GM19023 (cell line): ENCODE data around the gene STX2.
A peak's percentile ranks its signal among the peaks of the same experiment; 100 is the strongest.
"Not testable (repeated sequence)": the region's sequence is repeated elsewhere in the genome, so short reads cannot be mapped to it uniquely, and the experiment has no call there.

Experiments used
- ATAC-seq: cut with Tn5 transposase; IDR thresholded peaks from one replicate; pipeline ENCODE4 v1.9.1; 2021; ENCODE audit warnings: mild to moderate bottlenecking, moderate library complexity; ENCODE audit not compliant: unreplicated experiment

The STX2 gene

DNA sequence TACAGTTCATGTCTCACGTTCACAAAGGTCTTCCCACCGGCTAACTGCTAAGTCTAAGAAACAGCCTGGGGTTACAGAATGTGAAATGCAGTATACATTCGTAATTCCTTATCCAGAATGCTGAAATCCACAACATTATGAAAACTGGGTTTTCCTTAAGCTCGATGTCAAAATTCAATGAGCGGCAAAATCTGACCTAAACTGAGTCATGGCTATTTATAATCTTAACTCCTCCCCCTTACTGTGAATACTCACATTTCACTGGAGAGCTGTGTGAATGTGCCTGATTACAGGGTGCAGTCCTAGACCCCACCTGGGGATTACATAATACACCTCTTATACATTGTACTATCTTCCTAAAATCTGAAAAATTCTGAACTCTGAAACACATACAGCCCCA, 35.3 kb downstream of the STX2 start:
- no peak for ATAC-seq

DNA sequence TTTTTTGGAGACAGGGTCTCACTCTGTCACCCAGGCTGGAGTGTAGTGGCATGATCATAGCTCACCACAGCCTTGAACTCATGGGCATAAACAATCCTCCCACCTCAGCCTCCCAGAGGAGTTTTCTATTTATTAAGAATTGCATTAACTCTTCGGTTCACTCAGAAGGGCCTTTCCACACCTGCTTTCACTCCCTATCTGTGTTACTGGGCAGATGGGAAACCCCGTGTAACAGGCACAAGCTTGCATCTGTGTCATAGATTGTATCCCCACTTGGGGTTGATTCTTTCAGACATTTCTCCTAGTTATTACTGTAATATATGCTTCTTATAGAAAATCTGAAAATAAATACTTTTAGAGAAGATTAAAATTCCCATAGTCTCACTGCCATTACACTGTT, 38.7 kb downstream of the STX2 start:
- ATAC-seq, result no peak

DNA sequence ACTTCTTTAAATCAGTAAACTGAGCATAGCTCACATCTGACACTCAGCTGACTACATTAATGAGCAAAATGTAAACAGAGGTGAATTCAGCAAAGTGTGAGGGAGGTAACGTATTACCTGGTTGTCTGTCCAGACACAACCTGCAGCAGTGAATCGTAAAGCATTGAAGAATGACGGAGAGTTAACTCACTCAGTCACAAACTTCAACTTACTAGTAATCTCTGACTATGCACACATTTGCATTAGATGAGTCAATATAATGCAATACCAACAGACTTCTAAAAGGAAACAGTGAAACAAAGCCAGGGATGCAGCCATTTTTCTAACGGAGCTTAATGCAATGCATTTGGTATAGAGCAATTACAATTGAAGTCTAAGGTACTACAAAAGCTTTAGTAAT, 40.0 kb downstream of the STX2 start:
- no peak for ATAC-seq

DNA sequence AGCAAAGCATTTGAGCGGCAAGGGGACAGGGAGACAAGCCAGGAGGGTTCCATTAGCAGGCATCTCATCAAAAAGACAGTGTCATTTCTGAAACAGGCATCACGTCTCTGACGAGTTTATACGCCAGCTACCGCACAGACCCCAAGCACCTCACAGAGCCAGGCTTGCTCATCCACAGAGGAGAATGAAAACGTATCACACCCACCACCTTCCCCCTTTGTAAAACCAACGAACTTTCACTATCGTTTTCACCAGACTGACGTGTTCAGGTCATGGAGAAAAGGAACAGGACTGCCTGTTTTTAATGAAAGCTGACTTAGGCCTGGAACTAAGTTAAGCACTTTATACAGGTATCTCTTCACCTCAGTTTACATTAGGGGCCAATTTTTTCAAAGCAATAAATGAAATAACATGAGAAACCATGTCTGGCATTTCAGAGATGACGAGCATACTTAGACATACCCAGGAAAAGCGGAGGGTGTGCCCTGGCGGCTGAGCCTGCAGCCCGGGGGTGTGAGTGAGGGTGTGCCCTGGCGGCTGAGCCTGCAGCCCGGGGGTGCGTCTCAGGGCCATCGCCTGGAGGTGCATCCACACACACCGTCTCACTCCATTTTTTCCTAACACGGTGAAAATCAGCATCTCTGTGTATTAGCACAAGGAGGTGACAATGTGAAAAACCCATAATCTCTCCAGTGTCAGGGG, 41.9 kb downstream of the STX2 start:
- ATAC-seq, result peak; percentile 62

DNA sequence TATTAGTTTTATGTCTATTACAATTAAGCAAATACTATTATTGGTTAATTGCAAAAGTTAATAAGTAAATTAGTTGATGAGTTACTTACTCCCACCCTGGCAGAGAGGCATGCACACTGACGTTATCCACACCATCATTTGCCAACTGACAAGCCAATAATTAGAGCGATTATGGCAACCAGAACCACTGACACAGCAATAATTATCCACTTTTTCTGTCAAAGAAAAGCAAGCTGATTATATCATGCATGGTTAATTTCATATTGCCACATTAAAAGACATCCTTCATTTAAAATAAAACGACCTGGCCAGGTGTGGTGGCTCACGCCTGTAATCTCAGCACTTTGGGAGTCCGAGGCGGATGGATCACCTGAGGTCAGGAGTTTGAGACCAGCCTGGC, 43.1 kb downstream of the STX2 start:
- ATAC-seq, result no peak

DNA sequence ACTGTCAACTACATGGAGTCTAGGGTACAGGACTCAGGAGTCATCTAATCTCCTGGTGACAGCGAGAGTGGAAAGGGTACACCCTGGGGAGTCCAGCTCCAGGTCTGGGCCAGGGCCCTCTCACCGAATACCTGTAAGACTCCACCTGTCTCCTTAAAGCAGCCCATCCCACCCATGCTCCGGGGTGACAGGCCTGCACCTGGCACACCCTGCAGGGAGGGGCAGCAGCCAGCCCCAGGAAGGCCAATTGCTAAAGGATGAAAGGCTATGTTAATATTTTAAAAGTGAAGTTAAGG, 45.5 kb downstream of the STX2 start:
- no peak for ATAC-seq

DNA sequence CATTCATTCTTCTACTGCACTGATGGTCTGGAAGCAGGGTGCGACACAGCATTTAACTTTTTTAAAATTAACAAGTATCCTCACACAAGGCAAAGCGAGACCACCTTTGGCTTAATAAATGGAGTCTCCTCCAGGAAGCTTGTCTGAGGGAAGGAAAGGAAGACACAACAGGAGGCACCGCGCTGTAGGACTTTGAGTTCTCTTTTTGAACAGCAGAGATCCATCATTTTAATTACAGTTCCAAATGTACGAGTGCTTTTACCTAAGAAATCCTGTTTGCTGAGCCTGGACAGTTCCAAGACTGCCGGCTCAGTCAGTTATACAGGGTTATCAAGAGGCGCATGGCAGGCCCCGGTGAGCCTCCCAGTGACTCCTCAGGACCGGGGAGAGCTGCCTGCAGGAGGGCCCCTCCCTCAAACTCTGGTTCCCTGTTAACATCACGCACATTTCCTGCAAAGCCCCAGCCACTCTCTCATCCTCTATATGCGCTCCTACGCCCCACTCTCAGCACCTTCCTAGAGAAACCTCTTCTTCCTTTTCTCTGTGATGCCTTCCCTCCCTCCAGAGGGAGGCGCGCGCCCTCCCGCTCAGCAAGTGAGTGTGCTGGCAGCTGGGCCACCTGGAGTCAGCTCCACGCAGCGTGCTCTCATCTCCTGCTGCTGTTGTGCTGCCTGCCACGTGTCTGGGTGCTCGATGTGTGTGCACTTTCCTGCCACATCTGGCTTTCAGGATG, 46.1 kb downstream of the STX2 start:
- ATAC-seq, result no peak

DNA sequence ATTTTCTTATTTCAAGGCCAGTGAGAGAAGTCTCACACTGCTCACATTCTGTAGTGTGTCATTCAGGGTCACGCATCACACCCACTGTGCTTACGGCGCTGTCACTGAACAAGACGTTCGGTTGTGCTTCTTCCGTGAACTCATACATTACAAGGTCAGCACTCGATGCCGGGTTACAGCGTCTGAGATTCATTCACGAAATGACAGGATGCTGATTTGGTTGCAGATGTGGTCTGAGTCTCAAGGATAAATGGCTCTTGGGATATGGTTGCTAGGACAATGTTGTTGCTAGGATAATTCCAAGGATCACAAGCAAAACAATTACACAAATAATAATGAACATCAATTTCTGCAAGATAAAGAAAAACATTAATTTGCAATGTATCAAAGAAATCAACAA, 47.4 kb downstream of the STX2 start:
- ATAC-seq, result no peak

DNA sequence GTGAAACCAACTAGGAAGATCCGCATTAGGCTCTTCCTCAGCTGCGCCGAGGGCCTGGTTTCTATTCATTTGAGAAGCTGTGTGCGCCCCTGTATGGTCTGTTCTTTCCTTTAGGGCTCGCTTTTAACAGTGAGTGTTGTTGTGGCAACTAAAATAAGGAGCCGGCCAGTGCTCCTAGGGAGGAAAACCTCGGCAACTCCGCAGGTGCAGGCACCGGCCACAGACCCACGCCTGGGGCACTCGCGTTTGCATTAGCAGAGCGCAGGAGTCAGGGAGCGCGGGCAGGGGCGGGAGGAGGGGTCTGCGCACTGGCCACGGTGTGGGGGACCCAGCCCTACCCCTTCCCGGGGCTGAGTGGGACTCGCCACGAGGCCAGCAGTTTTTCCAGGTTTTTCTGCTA, 50.5 kb downstream of the STX2 start:
- ATAC-seq, result no peak

DNA sequence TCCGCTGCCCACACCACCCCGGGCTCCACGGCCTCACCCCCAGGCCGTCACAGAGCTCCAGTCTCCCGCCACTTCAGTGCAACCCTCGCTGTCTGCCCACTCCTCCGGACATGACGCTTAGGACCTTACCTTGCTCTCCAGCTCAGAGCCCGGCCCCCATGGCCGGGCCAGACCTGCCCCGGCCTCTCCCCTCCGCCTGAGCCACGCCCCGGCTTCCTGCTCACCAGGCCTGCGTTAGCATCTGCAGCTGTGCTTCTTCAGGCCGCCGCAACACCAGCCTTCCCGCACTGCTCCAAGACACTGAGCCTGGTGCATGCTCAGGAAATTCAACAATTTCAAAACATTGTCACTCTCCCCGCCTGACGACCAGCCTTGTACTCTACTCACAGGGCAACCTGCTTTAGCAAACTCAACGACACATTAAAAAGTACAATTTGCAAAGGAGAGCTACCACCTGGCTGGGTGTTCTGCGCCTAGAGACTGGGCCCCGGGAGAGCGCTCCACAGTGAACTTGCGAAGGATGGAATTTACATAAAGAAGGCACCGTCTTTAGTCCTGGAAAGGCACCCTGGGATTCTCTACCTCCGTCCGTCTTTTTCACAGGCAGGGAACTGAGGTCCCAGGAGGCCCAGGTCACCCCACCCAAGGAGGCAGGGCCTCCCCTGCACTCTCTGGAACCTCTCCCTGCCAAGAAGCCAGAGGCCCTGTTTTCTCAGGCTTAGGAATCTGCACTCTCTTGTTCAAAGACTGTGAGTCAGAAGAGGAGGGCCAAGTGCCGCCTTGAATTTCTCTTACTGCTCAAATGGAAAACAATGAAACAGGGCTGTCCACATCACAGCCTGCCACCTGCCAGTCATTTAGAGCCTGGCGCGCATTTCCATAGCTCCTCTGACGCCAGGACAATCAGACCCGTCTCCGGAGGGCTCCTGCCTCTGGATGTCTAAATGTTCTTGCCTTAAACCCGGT, 51.3 kb downstream of the STX2 start:
- no peak for ATAC-seq

DNA sequence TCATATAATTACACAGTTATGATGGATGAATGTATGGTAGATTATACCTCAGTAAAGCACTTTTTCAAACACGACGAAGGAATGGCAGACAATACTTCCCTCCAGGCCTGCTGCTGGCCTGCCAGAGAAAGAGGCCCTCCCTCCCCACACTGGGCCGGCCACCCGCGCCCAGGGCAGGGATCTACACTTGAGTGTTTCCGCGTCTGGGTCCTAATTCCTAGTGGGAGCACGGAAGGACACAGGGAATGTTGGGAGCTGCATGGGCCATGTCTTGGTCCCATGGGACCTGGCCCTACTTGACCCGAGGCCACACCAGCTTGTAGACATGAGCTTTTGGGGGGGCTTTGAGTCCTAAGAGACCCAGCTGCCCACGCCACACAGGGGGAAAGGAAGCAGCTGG, 52.0 kb downstream of the STX2 start:
- ATAC-seq, result no peak

DNA sequence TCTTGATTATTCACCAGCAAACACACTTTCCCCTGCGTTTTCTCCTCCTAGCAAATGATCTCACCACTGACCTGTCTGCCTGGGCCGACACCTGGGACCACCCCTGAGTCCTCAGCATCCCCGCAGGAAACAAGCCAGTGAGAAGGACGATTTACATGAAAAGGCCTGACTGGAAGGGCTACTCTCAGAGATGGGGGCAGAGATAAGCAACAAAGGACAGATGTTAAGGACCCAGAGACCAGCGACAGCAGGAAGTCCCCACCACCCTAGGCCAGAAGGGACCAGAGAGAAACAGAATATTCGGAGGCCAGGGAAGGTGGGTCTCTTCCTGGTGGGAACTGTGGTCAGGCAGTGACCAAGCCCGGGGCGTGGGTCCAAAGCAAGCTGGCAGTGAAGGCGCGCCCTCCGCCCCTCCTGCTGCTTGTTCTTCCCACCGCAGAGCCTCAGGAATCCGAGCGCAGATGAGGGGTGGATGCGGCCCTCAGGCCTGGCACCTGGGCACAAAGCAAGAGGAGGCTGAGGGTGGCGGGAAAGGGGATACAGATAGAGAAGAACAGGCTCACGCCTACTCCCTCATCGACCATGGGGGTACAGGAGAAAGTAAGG, 55.8 kb downstream of the STX2 start:
- ATAC-seq, result no peak

DNA sequence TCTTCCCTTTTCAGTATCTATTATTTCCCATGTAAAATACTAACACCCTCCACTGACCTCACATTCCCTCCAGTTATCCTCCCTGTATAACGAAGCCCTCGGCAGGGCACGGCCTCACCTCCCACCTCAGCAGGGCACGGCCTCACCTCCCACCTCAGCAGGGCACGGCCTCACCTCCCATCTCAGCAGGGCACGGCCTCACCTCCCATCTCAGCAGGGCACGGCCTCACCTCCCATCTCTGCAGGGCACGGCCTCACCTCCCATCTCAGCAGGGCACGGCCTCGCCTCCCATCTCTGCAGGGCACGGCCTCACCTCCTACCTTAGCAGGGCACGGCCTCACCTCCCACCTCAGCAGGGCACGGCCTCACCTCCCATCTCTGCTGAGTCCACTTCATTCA, 56.8 kb downstream of the STX2 start:
- not testable (repeated sequence) for ATAC-seq

DNA sequence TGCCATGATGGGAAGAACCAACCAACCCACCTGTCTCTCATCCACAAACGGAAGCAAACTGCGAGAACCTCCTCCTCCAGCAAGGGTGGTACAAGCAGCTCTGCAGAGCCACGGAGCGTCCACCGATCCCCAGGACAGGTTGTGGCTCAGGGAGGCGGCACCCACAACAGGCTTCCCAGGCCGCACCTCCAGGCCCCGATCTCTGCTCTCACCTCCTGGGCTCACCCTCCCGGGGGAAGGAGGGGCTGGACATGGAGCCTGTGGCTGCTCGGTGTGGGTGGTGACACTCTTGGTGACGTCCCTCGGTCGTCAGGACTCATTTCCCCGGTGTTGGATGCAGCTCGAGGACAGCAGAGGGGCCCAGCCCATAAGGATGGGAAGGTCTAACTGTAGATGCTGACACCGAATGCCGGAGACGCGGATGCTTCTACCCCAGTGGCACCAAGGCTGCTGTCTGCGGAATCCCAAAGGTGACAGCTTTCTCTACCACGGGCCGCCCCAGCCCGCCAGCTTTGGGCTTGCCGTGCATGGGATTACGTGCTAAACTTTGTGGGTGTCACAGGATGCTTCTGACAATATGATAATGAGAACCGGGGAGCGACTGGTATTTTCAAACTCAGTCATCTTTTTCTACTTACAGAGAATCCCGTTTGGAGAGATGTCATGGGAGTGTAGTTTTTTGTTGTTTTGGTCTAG, 58.0 kb downstream of the STX2 start:
- ATAC-seq, result no peak

DNA sequence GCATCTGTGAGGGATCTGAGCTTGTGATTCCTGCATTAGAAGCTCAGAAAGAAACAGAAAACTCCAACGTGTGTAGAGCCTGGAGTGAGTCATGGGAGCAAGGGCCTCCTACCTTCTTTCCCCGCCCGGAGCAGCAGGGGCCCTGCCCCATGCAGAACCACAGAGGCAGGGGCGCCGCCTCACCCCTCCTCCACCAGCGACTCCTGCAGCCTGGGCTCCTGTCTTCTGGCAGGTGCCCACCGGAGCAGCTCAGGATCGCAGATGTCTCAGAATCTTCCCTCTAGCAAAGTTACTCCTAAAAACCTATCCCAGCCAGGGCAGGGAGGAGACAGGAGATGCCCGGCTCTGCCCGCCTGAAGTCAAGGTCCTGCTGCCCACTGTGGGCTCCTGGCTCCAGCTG, 58.7 kb downstream of the STX2 start:
- ATAC-seq, result no peak

DNA sequence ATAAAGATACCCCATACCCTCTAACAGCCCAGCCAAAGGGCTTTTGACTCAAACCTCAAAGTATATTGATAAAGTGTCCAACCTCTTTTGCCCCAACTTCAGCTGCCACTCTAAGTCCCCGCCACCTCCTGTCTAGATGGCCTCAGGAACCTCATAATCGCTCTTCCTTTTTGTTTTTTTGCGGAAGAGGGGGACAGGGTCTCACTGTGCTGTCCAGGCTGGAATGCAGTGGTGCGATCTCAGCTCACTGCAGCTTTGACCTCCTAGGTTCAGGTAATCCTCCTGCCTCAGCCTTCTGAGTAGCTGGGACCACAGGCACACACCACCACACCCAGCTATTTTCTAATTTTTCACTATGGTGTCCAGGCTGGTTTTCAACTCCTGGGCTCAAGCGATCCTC, 60.3 kb downstream of the STX2 start:
- no peak for ATAC-seq

DNA sequence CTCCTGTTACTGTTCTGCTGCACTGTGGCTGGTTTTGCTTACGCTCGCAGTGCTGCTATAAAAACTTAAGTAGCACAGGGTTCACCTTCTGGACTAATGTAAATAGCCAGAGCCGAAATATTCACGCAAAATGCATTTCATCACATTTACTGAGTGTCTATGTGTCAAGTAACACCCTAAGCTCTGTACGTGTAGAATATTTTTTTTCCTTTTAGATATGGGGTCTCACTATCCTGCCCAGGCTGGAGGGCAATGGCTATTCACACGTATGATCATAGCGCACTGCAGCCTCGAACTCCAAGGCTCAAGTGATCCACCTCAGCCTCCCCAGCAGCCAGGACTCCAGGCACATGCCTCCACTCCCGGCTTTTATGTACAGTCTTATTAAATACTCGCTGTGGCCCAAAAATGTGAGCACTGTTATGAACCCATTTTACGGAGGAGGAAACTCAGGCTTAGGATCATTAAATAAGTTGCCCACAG, 62.2 kb downstream of the STX2 start:
- no peak for ATAC-seq

DNA sequence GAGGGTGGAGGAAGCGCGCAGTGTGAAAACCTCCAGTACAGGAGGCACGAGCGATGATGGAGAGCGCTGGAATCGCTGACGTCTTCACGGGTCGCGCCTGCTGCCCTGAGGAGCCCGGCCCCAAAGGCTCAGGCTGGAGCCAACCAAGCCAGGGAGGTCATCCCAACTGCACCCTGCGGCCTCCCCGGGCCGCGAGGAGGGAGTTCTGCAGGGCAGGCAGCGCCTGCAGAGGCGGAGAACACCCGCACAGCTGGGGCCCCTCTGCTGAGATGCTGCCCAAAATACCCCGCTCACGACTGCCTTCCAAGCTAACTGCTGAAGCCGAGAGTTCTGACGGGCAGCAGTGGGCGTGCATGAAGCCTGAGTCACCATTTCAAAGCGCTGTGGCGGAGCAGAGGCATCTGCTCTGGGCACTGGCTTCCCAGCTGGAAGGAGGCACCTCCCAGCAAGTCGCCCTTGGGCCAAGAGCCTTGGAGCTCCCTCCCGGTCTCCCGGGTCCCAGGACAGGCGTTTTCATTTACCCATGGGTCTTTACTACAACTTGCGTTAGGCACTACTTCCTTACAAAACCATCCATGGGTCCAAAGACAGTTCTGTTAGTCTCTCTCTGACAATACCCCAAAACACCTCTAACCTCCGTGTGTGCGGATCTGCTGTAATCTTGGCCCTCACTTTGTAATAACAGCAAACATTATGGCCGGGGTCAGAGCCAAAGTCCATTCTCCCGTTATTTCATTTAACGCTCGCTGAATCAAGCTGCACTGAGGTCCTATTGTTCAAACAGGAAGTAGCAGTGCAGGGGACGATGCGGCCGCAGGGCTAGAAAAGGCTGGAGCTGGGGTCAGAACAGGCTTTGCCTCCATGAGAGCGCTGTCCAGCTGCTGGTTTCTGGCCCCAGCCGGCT, 62.8 kb downstream of the STX2 start:
- no peak for ATAC-seq

DNA sequence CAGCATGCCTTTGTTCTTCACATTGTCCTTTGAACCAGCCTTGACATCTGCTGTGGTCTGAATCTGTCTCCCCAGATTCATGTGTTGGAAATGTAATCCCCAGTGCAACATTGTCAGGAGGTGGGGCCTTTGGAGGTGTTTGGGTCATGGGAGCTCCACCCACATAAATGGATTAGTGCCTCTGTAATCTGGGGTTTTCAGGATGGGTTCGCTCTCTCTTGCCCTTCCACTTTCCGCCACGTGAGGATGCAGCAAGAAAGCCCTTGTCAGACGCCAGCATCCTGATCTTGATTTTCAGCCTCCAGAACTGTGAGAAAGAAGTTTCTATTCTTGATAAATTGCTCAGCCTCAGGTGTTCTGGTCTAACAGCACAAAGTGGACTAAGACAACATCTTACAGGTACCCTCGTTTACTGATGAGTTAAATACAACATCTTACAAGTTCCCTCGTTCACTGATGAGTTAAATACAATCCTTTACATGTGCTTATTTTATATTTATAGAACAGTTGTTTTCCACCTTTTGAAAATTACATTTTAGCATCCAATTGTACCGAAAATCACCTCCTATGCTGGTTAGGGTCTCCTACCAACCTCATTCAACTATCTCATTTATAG, 68.5 kb downstream of the STX2 start:
- no peak for ATAC-seq
